Ishikawa (cell line): Measurements from ENCODE around the gene RAB40C.

ENCODE experiments used
- EGR1 ChIP-seq: IDR thresholded peaks from 2 replicates; pipeline ENCODE4 v1.6.1; 2012
- EP300 ChIP-seq: IDR thresholded peaks from 2 replicates; pipeline ENCODE4 v1.6.1; 2012; ENCODE audit warnings: borderline replicate concordance
- MAX ChIP-seq: IDR thresholded peaks from 2 replicates; pipeline ENCODE4 v1.6.1; 2012
- NFIC ChIP-seq: IDR thresholded peaks from 2 replicates; pipeline ENCODE4 v1.6.1; 2012
- RAD21 ChIP-seq: IDR thresholded peaks from 2 replicates; pipeline ENCODE4 v1.6.1; 2012; ENCODE audit warnings: low read depth
- REST ChIP-seq: IDR thresholded peaks from 2 replicates; pipeline ENCODE4 v1.6.1; 2012; ENCODE audit warnings: low read depth, mild to moderate bottlenecking
- TAF1 ChIP-seq: IDR thresholded peaks from 2 replicates; pipeline ENCODE4 v1.6.1; 2012; ENCODE audit warnings: low read depth, mild to moderate bottlenecking
- TCF12 ChIP-seq: IDR thresholded peaks from 2 replicates; pipeline ENCODE4 v1.6.1; 2012; ENCODE audit warnings: low read depth
- TEAD4 ChIP-seq: IDR thresholded peaks from 2 replicates; pipeline ENCODE4 v1.6.1; 2012
- TF ChIP-seq, protein P1 (sequence below): IDR thresholded peaks from 2 replicates; pipeline ENCODE4 v1.6.1; 2012

DNA sequence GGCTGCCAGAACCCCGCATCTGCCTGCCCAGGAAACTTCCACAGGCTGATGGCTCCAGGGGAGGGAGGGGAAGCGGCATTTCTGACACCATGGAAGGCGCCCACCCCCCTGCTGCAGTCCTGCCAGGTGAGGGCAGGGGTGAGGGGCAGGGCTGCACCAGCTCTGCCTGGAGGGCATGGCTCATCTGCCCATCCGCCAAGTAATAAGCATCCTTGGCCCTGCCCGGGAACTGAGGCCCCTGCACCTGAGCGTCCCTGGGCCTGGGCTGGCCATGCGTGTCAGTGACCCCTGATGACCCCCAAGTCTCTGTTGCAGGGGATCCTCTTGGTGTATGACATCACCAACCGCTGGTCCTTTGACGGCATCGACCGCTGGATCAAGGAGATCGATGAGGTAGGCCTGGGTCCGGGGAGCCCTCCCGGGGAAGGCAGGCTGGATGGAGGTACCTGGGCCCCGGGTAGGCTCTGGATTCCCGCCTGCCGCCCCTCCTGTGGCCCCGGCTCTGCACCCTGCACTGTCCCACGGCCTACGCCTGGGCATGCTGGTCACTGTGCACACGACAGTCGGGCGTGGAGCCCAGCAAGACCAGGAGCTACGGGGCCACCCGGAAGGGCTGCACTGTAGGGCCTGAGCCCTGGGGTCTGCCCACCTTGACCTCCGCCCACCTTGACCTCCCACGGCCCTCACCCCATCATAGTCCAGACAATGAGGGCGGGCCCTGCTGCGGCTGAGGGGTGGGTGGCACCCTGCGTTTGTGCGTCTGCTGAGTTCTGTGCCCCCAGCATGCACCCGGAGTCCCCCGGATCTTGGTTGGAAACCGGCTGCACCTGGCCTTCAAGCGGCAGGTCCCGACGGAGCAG, 35.5 kb downstream of the RAB40C start:
- TF ChIP-seq TAF1, result no peak
- no peak for TF ChIP-seq MAX
- TF ChIP-seq TEAD4, result no peak
- TF ChIP-seq RAD21, result no peak
- no peak for TF ChIP-seq EP300
- TF ChIP-seq REST, result no peak
- no peak for TF ChIP-seq TCF12
- TF ChIP-seq NFIC, result no peak
- TF ChIP-seq, protein P1, sequence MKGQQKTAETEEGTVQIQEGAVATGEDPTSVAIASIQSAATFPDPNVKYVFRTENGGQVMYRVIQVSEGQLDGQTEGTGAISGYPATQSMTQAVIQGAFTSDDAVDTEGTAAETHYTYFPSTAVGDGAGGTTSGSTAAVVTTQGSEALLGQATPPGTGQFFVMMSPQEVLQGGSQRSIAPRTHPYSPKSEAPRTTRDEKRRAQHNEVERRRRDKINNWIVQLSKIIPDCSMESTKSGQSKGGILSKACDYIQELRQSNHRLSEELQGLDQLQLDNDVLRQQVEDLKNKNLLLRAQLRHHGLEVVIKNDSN, result no peak
- TF ChIP-seq EGR1, result no peak
